ENCODE data around the gene RBM14.

- no peak for TF ChIP-seq EZH2 (IDR thresholded peaks at IDR 0.05; ENCODE audit: insufficient read depth, poor library complexity, severe bottlenecking)
- TF ChIP-seq EZH2phosphoT487 (IDR thresholded peaks at IDR 0.05; ENCODE audit: insufficient read depth, low read depth), result no peak
These were observed 48.7 kb upstream of the RBM14 start for GRCh38 chr11:66567787-66568123.
